ENCODE data around the gene MAP1LC3B2.

- no peak for TF ChIP-seq POLR2AphosphoS5 (IDR thresholded peaks at IDR 0.05; ENCODE audit: low read depth, low read length)
- TF ChIP-seq TAF1 (IDR thresholded peaks at IDR 0.05; ENCODE audit: borderline replicate concordance, insufficient read depth, low read length): no peak; the same call in 1 of the 2 replicates
- peak; percentile 77; the same call in 1 of the 2 replicates for TF ChIP-seq SIN3A (IDR thresholded peaks at IDR 0.05; ENCODE audit: borderline replicate concordance, insufficient read depth, low read length)
Observed at GRCh38 chr12:116539361-116539771, 19.8 kb upstream of the MAP1LC3B2 start.
